GM12875 (cell line): ENCODE data around the gene NMRAL1.

Source experiments
- H3K4me3 ChIP-seq: one replicate; pipeline ENCODE4 v1.5.1; 2011; ENCODE audit warnings: low read depth, low read length, control low read depth
- CTCF ChIP-seq: IDR thresholded peaks from 2 replicates; pipeline ENCODE4 v1.5.1; 2011; ENCODE audit warnings: low read depth, mild to moderate bottlenecking, control low read depth, inconsistent platforms, low read length, moderate library complexity, borderline replicate concordance; ENCODE audit not compliant: insufficient read depth

NMRAL1 gene

GRCh38 chr16:4442371-4442770 lies 32.1 kb downstream of the NMRAL1 start:
- H3K4me3 ChIP-seq = no peak overlapping the region
- no peak for TF ChIP-seq CTCF

- no peak overlapping the region for H3K4me3 ChIP-seq
- no peak for TF ChIP-seq CTCF
Observed at GRCh38 chr16:4437366-4437765, 37.1 kb downstream of the NMRAL1 start.

GRCh38 chr16:4435337-4436067 lies 38.9 kb downstream of the NMRAL1 start:
- no peak overlapping the region for H3K4me3 ChIP-seq
- no peak for TF ChIP-seq CTCF

GRCh38 chr16:4433914-4434787 lies 40.3 kb downstream of the NMRAL1 start:
- H3K4me3 ChIP-seq = no peak overlapping the region
- TF ChIP-seq CTCF = no peak

- no peak overlapping the region for H3K4me3 ChIP-seq
- no peak for TF ChIP-seq CTCF
Observed at GRCh38 chr16:4433228-4433627, 41.2 kb downstream of the NMRAL1 start.

GRCh38 chr16:4431023-4431422 lies 43.4 kb downstream of the NMRAL1 start:
- TF ChIP-seq CTCF = no peak
- H3K4me3 ChIP-seq = no peak overlapping the region

GRCh38 chr16:4428500-4428899 lies 45.9 kb downstream of the NMRAL1 start:
- TF ChIP-seq CTCF = no peak
- no peak overlapping the region for H3K4me3 ChIP-seq
